ENCODE results near the gene MAPKAP1. TPM values are rescaled to one million over a fixed set of nuclear protein-coding genes. Genes with fewer than 3 reads are reported as not detected.

Gene MAPKAP1
- total RNA-seq, 1 donor from 2014 or later: 84.3 TPM

GRCh38 chr9:125433461-125434011 is 273.5 kb downstream of the MAPKAP1 start:
- no peak for DNase-seq (ENCODE audit: low read depth)

- no peak for DNase-seq (ENCODE audit: low read depth)
These were observed 274.2 kb downstream of the MAPKAP1 start for GRCh38 chr9:125432715-125433385.

- DNase-seq (ENCODE audit: low read depth): no peak
These were observed 275.2 kb downstream of the MAPKAP1 start for GRCh38 chr9:125431741-125432271.

- no peak for DNase-seq (ENCODE audit: low read depth)
These were observed 276.0 kb downstream of the MAPKAP1 start for GRCh38 chr9:125431012-125431305.

GRCh38 chr9:125430161-125431011 is 276.6 kb downstream of the MAPKAP1 start:
- DNase-seq (ENCODE audit: low read depth): no peak

- DNase-seq (ENCODE audit: low read depth): no peak
These were observed 277.4 kb downstream of the MAPKAP1 start for GRCh38 chr9:125429476-125430160.

- no peak for DNase-seq (ENCODE audit: low read depth)
These were observed 278.0 kb downstream of the MAPKAP1 start for GRCh38 chr9:125428902-125429467.

GRCh38 chr9:125428060-125428901 is 278.7 kb downstream of the MAPKAP1 start:
- DNase-seq (ENCODE audit: low read depth): no peak

GRCh38 chr9:125427556-125427955 is 279.5 kb downstream of the MAPKAP1 start:
- no peak for DNase-seq (ENCODE audit: low read depth)

GRCh38 chr9:125426926-125427325 is 280.1 kb downstream of the MAPKAP1 start:
- no peak for DNase-seq (ENCODE audit: low read depth)

- no peak for DNase-seq (ENCODE audit: low read depth)
These were observed 281.0 kb downstream of the MAPKAP1 start for GRCh38 chr9:125425901-125426515.

- no peak for DNase-seq (ENCODE audit: low read depth)
These were observed 281.7 kb downstream of the MAPKAP1 start for GRCh38 chr9:125425170-125425897.

- no peak for DNase-seq (ENCODE audit: low read depth)
These were observed 283.0 kb downstream of the MAPKAP1 start for GRCh38 chr9:125423964-125424363.

- no peak for DNase-seq (ENCODE audit: low read depth)
These were observed 284.2 kb downstream of the MAPKAP1 start for GRCh38 chr9:125422853-125423252.

GRCh38 chr9:125421591-125422181 is 285.3 kb downstream of the MAPKAP1 start:
- DNase-seq (ENCODE audit: low read depth): no peak

GRCh38 chr9:125421166-125421565 is 285.8 kb downstream of the MAPKAP1 start:
- DNase-seq (ENCODE audit: low read depth): no peak

GRCh38 chr9:125418404-125418803 is 288.6 kb downstream of the MAPKAP1 start:
- no peak for DNase-seq (ENCODE audit: low read depth)

- DNase-seq (ENCODE audit: low read depth): no peak
These were observed 290.5 kb downstream of the MAPKAP1 start for GRCh38 chr9:125416517-125416916.
